K562 (cell line): Measurements from ENCODE around the gene PLCB1. TPM values are rescaled to one million over a fixed set of nuclear protein-coding genes. Genes with fewer than 3 reads are reported as not detected.

Experiments used
- ATAC-seq: fragments of 200-7000 bp; cut with Tn5 transposase; 3 replicates; pipeline ENCODE4 v1.9.1; 2020; ENCODE audit warnings: moderate library complexity
- BruUV-seq: library from RNA; stranded (reverse); fragments of 400-500 nt; replicated peaks from 2 replicates; lab custom pipeline; 2021; lab: Mats Ljungman, UMichigan
- CTCF ChIA-PET: fragments of 300-600 bp; formaldehyde crosslinking; extraction: SDS; loops from one replicate; lab custom pipeline; 2021; ENCODE audit warnings: low intra/inter-chr PET ratio; lab: Yijun Ruan, JAX
- POLR2A ChIA-PET: fragments of 300-600, 350-650 bp; sonication (Branson Sonifier 250); formaldehyde crosslinking; extraction: SDS; loops from one replicate; lab custom pipeline; 2021; ENCODE audit warnings: antibody characterized with exemption, inconsistent platforms; lab: Yijun Ruan, JAX
- DNase-seq, 4 experiments: peaks; one replicate each; pipeline versions ENCODE4 v3.0.0 to v3.0.0-alpha.2; 2011 to 2018; ENCODE audit warnings: low spot score in 3 of 4, mixed read lengths in 3 of 4; ENCODE audit errors: extremely low read depth in 1 of 4
- FAIRE-seq: peaks from 2 replicates; lab custom pipeline; 2011; peaks lifted over from hg19 to GRCh38; lab: Jason Lieb, UNC
- H2AFZ ChIP-seq: 2 replicates; pipeline ENCODE4 v1.6.0; 2011; ENCODE audit warnings: low read depth, low read length, control low read depth, inconsistent platforms
- H3K27ac ChIP-seq: fragments of 200-600 bp; 3 replicates; pipeline ENCODE4 v1.8.0; 2011; ENCODE audit warnings: low read depth, mild to moderate bottlenecking, control low read depth, inconsistent platforms, low read length, moderate library complexity, mixed read lengths; ENCODE audit errors: extremely low read depth
- H3K27me3 ChIP-seq, 2 experiments: fragments of 300-600 bp in 1 of 2; 2 replicates in 1 of 2; 3 replicates in 1 of 2; pipeline versions ENCODE4 v1.6.0 to v1.8.0; 2011; ENCODE audit warnings: inconsistent platforms in 2 of 2, low read length in 2 of 2, mild to moderate bottlenecking in 1 of 2, mixed read lengths in 1 of 2, moderate library complexity in 1 of 2; ENCODE audit not compliant: control insufficient read depth in 2 of 2, insufficient read depth in 2 of 2
- H3K36me3 ChIP-seq: fragments of 300-600 bp; 3 replicates; pipeline ENCODE4 v1.8.0; 2011; ENCODE audit warnings: mild to moderate bottlenecking, low read length, inconsistent platforms; ENCODE audit not compliant: control insufficient read depth, insufficient read depth
- H3K4me1 ChIP-seq, 2 experiments: fragments of 200-600 bp in 1 of 2; replicated peaks in 1 of 2; 2 replicates in 1 of 2; 3 replicates in 1 of 2; pipeline versions ENCODE4 v1.5.1 to v1.8.0; 2011; ENCODE audit warnings: inconsistent platforms in 2 of 2, low read length in 2 of 2, mild to moderate bottlenecking in 1 of 2, mixed read lengths in 1 of 2, moderate library complexity in 1 of 2; ENCODE audit not compliant: control insufficient read depth in 2 of 2, insufficient read depth in 2 of 2
- H3K4me2 ChIP-seq: 2 replicates; pipeline ENCODE4 v1.6.1; 2011; ENCODE audit warnings: low read length, control low read depth, inconsistent platforms, mixed read lengths; ENCODE audit not compliant: insufficient read depth
- H3K4me3 ChIP-seq: fragments of 200-600 bp; sonication (generic), shearing (Covaris generic); 2 replicates; pipeline ENCODE4 v1.5.1; 2016; ENCODE audit warnings: control low read depth, inconsistent platforms
- H3K79me2 ChIP-seq: fragments of 200-600 bp; 3 replicates; pipeline ENCODE4 v1.8.0; 2011; ENCODE audit warnings: low read length, inconsistent platforms; ENCODE audit not compliant: control insufficient read depth, insufficient read depth
- H3K9ac ChIP-seq, 2 experiments: 2 replicates each; pipeline versions ENCODE4 v1.6.0 to v1.6.1; 2011; ENCODE audit warnings: low read depth in 2 of 2, low read length in 2 of 2, control low read depth in 1 of 2, inconsistent platforms in 1 of 2, mild to moderate bottlenecking in 1 of 2, mixed read lengths in 1 of 2; ENCODE audit not compliant: insufficient read depth in 1 of 2
- H3K9me1 ChIP-seq: one replicate; pipeline ENCODE4 v1.6.0; 2011; ENCODE audit warnings: inconsistent platforms, mild to moderate bottlenecking, low read length, moderate library complexity; ENCODE audit not compliant: control insufficient read depth, insufficient read depth
- H3K9me3 ChIP-seq: replicated peaks from 2 replicates; pipeline ENCODE4 v1.5.1; 2011; ENCODE audit warnings: low read depth, low read length, inconsistent platforms; ENCODE audit not compliant: control insufficient read depth, insufficient read depth
- H4K20me1 ChIP-seq: replicated peaks from 2 replicates; pipeline ENCODE4 v1.6.1; 2011; ENCODE audit warnings: low read length, inconsistent platforms, mixed read lengths; ENCODE audit not compliant: control insufficient read depth, insufficient read depth
- HDAC6 ChIP-seq: IDR thresholded peaks from 2 replicates; pipeline ENCODE4 v1.6.1; 2012; ENCODE audit warnings: low read depth, mild to moderate bottlenecking, control low read depth, inconsistent platforms, low read length, moderate library complexity
- KLF16 ChIP-seq: IDR thresholded peaks from 2 replicates; pipeline ENCODE4 v1.6.1; 2016; ENCODE audit warnings: antibody characterized with exemption
- MEF2D ChIP-seq: conservative IDR thresholded peaks from 2 replicates; pipeline ENCODE4 v1.6.1; 2016; ENCODE audit warnings: low read depth, missing genetic modification characterization, missing compliant biosample characterization
- RBFOX2 ChIP-seq: fragments of 200-400 bp; formaldehyde crosslinking; IDR thresholded peaks from 2 replicates; pipeline ENCODE4 v1.6.1; 2017; ENCODE audit warnings: low read depth, mild to moderate bottlenecking, low read length, moderate library complexity
- SIN3B ChIP-seq: fragments of 450-650 bp; IDR thresholded peaks from 2 replicates; pipeline ENCODE4 v1.6.1; 2017; ENCODE audit warnings: low read depth, mild to moderate bottlenecking, moderate library complexity
- TCF7L2 ChIP-seq: fragments of 150-350 bp; IDR thresholded peaks from 2 replicates; pipeline ENCODE4 v1.6.1; 2016; ENCODE audit warnings: low read depth, mild to moderate bottlenecking, low read length, moderate library complexity
- TOE1 ChIP-seq, 2 experiments: fragments of 450-650 bp in 1 of 2; sonication (generic) in 1 of 2; formaldehyde crosslinking in 1 of 2; IDR thresholded peaks; 2 replicates each; pipeline versions ENCODE4 v1.7.1 to v1.8.0; 2016 to 2022; ENCODE audit warnings: borderline replicate concordance in 2 of 2, mild to moderate bottlenecking in 2 of 2, antibody characterized with exemption in 1 of 2, inconsistent platforms in 1 of 2, low read depth in 1 of 2, missing genetic modification reagents in 1 of 2, moderate library complexity in 1 of 2
- ZBED1 ChIP-seq: IDR thresholded peaks from 2 replicates; pipeline ENCODE4 v1.6.1; 2014
- WGBS: fragments of 100-300 bp; shearing (Covaris generic); methylation state at CpG from one replicate; pipeline ENCODE4 v1.1.6; 2016; ENCODE audit warnings: low coverage, mixed read lengths; ENCODE audit not compliant: insufficient coverage; ENCODE audit errors: missing lambda C conversion rate; 5-methylcytosine and 5-hydroxymethylcytosine counted together
- in situ Hi-C: fragments of 300-500 bp; cut with MboI; formaldehyde crosslinking; loops from 4 replicates; pipeline ENCODE4 v1.15.0; 2018; ENCODE audit warnings: inconsistent platforms, mixed read lengths
- intact Hi-C: fragments of 100-400 bp; cut with micrococcal nuclease; formaldehyde crosslinking; loops from 2 replicates; pipeline ENCODE4 v1.14.2; 2022
- polyA plus RNA-seq, 8 experiments: library from polyadenylated mRNA; depleted of rRNA in 4 of 8; stranded (reverse) in 5 of 8; unstranded in 3 of 8; fragments of >200 nt; fragmentation: Nextera tagmentation in 2 of 8; fragmentation: Illumina TruSeq in 1 of 8; extraction: Ambion mirVana in 2 of 8; extraction: Trizol in 1 of 8; gene quantifications; 2 replicates each; pipeline versions ENCODE4 v1.2.1 to v1.2.3, GENCODE V29; 2011 to 2014; ENCODE audit warnings: inconsistent platforms in 1 of 8, missing spikeins in 1 of 8
- total RNA-seq, 7 experiments: library from RNA; depleted of rRNA in 6 of 7; stranded (reverse); fragments of >200 nt in 6 of 7; fragmentation: Illumina TruSeq in 2 of 7; extraction: Trizol in 2 of 7; gene quantifications; 2 replicates each; pipeline versions ENCODE4 v1.2.1 to v1.2.3, GENCODE V29; 2011 to 2021; ENCODE audit warnings: low replicate concordance in 1 of 7
- TF ChIP-seq, protein P1 (sequence below), 2 experiments: fragments of 450-650 bp; formaldehyde crosslinking in 1 of 2; IDR thresholded peaks; 2 replicates each; pipeline versions ENCODE4 v1.4.0 to v1.6.1; 2014 to 2020; ENCODE audit warnings: mild to moderate bottlenecking in 2 of 2, borderline replicate concordance in 1 of 2, low read depth in 1 of 2

Gene PLCB1
- total and polyA plus RNA-seq, 9 of the 15 experiments (the other 6 are each of a cell fraction or from before 2014, with no cell fraction given), result 0.34 to 3.1 (median 1.3) TPM

DNA sequence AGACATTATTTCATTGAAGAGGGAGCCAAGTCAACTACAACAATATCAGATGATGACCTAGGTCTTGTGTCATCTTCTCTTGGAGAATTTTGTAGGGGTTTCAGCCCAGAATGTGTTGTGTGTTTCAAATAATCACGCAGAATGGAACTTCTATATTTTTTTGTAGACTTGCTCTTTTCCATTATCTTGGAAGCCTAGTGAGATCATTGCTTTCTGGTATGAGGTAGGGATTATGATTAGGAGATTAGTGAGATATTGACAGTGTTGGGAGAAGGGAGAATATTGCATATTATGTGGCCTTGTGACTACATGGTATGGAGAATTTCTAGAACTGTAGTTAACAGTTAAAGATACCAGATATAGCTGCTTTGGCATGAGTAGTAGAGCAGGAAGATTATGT is 513.3 kb downstream of the PLCB1 start:
- no peak overlapping the region for H2AFZ ChIP-seq
- no peak overlapping the region for H3K4me2 ChIP-seq
- BruUV-seq, result no TSS peak
- H3K9me1 ChIP-seq, result no peaks in the 10 kb centered on the region
- no peaks in the 10 kb centered on the region for H3K27me3 ChIP-seq
- intact Hi-C loops (no loop called here), in situ Hi-C loops (no loop called here)
- no peaks in the 10 kb centered on the region for H3K9me3 ChIP-seq
- H3K36me3 ChIP-seq, result no peaks in the 10 kb centered on the region
- DNase-seq (no peak), FAIRE-seq (no peak), ATAC-seq (no peak)
- H3K4me1 ChIP-seq, result no peaks in the 10 kb centered on the region
- H3K27ac ChIP-seq, result no peak overlapping the region
- no peak overlapping the region for H3K4me3 ChIP-seq
- ChIA-PET POLR2A (no interaction called here), CTCF (no interaction called here)
- H4K20me1 ChIP-seq, result no peaks in the 10 kb centered on the region
- no peaks in the 10 kb centered on the region for H3K79me2 ChIP-seq
- no peak overlapping the region for H3K9ac ChIP-seq
- 18% methylated on average over 1 of the region's 1 CpG for WGBS
- TF ChIP-seq TOE1 (IDR thresholded peaks at IDR 0.05; ENCODE audit: borderline replicate concordance) (no peak), TOE1 (CRISPR knock-in tag; IDR thresholded peaks at IDR 0.05; ENCODE audit: borderline replicate concordance, low read depth) (no peak), KLF16 (no peak), TCF7L2 (no peak), RBFOX2 (no peak), MEF2D (no peak), HDAC6 (no peak), SIN3B (no peak), ZBED1 (no peak)
- TF ChIP-seq, protein P1, sequence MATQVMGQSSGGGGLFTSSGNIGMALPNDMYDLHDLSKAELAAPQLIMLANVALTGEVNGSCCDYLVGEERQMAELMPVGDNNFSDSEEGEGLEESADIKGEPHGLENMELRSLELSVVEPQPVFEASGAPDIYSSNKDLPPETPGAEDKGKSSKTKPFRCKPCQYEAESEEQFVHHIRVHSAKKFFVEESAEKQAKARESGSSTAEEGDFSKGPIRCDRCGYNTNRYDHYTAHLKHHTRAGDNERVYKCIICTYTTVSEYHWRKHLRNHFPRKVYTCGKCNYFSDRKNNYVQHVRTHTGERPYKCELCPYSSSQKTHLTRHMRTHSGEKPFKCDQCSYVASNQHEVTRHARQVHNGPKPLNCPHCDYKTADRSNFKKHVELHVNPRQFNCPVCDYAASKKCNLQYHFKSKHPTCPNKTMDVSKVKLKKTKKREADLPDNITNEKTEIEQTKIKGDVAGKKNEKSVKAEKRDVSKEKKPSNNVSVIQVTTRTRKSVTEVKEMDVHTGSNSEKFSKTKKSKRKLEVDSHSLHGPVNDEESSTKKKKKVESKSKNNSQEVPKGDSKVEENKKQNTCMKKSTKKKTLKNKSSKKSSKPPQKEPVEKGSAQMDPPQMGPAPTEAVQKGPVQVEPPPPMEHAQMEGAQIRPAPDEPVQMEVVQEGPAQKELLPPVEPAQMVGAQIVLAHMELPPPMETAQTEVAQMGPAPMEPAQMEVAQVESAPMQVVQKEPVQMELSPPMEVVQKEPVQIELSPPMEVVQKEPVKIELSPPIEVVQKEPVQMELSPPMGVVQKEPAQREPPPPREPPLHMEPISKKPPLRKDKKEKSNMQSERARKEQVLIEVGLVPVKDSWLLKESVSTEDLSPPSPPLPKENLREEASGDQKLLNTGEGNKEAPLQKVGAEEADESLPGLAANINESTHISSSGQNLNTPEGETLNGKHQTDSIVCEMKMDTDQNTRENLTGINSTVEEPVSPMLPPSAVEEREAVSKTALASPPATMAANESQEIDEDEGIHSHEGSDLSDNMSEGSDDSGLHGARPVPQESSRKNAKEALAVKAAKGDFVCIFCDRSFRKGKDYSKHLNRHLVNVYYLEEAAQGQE (IDR thresholded peaks at IDR 0.05; ENCODE audit: borderline replicate concordance), result no peak
- TF ChIP-seq, protein P1 (CRISPR knock-in tag; IDR thresholded peaks at IDR 0.05; ENCODE audit: low read depth), result no peak
